ENCODE measurements around the gene PLEKHG7. TPM values are rescaled to one million over a fixed set of nuclear protein-coding genes. Genes with fewer than 3 reads are reported as not detected.

The PLEKHG7 gene
- total and polyA plus RNA-seq, 10 of the 15 experiments (the other 5 are each of a cell fraction or from before 2014, with no cell fraction given): 0.16 to 1.3 (median 0.65) TPM; not detected in 1

DNA sequence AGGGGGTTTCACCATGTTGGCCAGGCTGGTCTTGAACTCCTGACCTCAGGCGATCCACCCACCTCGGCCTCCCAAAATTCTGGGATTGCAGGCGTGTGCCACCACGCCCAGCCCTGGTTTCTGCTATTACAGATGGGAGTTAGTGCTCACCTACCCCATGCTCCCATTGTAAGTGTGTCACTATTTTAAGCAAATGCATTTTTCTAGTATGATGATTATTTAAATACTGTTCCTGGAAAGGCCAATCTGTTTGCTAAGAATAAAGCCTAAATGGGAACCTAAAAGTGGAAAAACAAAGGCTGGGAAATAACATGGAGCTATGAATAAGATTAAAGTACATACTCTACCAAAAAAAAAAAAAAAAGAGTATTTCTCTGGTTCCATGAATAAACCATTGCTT is 45.0 kb upstream of the PLEKHG7 start (continued):
- TF ChIP-seq, protein P1, sequence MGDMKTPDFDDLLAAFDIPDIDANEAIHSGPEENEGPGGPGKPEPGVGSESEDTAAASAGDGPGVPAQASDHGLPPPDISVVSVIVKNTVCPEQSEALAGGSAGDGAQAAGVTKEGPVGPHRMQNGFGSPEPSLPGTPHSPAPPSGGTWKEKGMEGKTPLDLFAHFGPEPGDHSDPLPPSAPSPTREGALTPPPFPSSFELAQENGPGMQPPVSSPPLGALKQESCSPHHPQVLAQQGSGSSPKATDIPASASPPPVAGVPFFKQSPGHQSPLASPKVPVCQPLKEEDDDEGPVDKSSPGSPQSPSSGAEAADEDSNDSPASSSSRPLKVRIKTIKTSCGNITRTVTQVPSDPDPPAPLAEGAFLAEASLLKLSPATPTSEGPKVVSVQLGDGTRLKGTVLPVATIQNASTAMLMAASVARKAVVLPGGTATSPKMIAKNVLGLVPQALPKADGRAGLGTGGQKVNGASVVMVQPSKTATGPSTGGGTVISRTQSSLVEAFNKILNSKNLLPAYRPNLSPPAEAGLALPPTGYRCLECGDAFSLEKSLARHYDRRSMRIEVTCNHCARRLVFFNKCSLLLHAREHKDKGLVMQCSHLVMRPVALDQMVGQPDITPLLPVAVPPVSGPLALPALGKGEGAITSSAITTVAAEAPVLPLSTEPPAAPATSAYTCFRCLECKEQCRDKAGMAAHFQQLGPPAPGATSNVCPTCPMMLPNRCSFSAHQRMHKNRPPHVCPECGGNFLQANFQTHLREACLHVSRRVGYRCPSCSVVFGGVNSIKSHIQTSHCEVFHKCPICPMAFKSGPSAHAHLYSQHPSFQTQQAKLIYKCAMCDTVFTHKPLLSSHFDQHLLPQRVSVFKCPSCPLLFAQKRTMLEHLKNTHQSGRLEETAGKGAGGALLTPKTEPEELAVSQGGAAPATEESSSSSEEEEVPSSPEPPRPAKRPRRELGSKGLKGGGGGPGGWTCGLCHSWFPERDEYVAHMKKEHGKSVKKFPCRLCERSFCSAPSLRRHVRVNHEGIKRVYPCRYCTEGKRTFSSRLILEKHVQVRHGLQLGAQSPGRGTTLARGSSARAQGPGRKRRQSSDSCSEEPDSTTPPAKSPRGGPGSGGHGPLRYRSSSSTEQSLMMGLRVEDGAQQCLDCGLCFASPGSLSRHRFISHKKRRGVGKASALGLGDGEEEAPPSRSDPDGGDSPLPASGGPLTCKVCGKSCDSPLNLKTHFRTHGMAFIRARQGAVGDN (IDR thresholded peaks at IDR 0.05): no peak
- TF ChIP-seq, protein P2, sequence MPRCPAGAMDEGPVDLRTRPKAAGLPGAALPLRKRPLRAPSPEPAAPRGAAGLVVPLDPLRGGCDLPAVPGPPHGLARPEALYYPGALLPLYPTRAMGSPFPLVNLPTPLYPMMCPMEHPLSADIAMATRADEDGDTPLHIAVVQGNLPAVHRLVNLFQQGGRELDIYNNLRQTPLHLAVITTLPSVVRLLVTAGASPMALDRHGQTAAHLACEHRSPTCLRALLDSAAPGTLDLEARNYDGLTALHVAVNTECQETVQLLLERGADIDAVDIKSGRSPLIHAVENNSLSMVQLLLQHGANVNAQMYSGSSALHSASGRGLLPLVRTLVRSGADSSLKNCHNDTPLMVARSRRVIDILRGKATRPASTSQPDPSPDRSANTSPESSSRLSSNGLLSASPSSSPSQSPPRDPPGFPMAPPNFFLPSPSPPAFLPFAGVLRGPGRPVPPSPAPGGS (IDR thresholded peaks at IDR 0.05; ENCODE audit: borderline replicate concordance, insufficient read depth, low read depth, low read length, poor library complexity, severe bottlenecking): no peak

DNA sequence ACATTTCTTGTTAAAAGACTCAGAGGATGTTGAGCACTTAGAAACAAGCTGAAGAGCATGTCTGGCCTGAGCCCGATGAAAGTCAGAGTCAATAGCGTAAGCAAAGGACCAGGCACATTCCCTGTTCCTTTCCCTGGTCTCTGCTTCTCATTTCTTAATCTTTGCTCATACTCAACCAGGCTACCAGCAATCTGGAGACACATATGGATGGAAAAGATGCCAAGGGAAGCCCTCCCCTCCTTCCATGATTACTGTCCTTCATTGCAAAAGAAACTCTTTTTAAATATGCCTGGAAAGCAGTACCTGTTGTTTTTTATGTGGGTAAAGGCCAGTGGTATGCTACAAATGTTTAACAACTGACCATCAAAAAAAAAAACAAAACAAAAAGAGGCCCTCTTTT is 44.2 kb upstream of the PLEKHG7 start:
- no peaks in the 10 kb centered on the region for H3K79me2 ChIP-seq (ENCODE audit: control insufficient read depth, insufficient read depth, low read length)
- ChIA-PET POLR2A (no interaction called here), RAD21 (ENCODE audit: unreplicated experiment) (no interaction called here), CTCF (interaction anchor here (0.7 kb wide), 3 partner anchors 10 to 847 kb away, joined by 3 to 5 read pairs (median 3); no protein-coding TSS in a partner anchor), SMC1A (ENCODE audit: uncharacterized antibody, unreplicated experiment) (interaction anchor here (1.0 kb wide), 1 partner anchor 64 kb away, joined by 3 read pairs; no protein-coding TSS in a partner anchor)
- H3K27me3 ChIP-seq (replicated peaks in 1 of 2; ENCODE audit: control insufficient read depth in 2 of 2, insufficient read depth in 2 of 2, low read length in 1 of 2): no peaks in the 10 kb centered on the region
- H2AFZ ChIP-seq (ENCODE audit: control insufficient read depth, low read depth, low read length): no peak overlapping the region
- TF ChIP-seq JUNB (IDR thresholded peaks at IDR 0.05) (no peak), NRF1 (conservative IDR thresholded peaks at IDR 0.05; ENCODE audit: low read depth, low read length) (no peak), SUPT20H (IDR thresholded peaks at IDR 0.05; ENCODE audit: borderline replicate concordance, control insufficient read depth, low read depth, low read length) (no peak)
- H3K36me3 ChIP-seq (ENCODE audit: control insufficient read depth in 2 of 2, insufficient read depth in 2 of 2, low read length in 1 of 2): no peaks in the 10 kb centered on the region
- no peak for DNase-seq (ENCODE audit: low read depth, low spot score)
- in situ Hi-C loops (cut with MboI) (no loop called here), intact Hi-C loops (cut with micrococcal nuclease; ENCODE audit: unreplicated experiment) (no loop called here)
- no peaks in the 10 kb centered on the region for H4K20me1 ChIP-seq (ENCODE audit: control insufficient read depth, insufficient read depth)
- FAIRE-seq: no peak
- H3K27ac ChIP-seq (ENCODE audit: control insufficient read depth, insufficient read depth): no peak overlapping the region
- 98% methylated on average over 2 of the region's 2 CpGs for WGBS (ENCODE audit: insufficient coverage, insufficient replicate concordance, low lambda C conversion rate, missing lambda C conversion rate)
- no peaks in the 10 kb centered on the region for H3K4me1 ChIP-seq (ENCODE audit: control insufficient read depth, insufficient read depth, low read length)
- no peak overlapping the region for H3K4me2 ChIP-seq (ENCODE audit: control insufficient read depth, insufficient read depth)
- H3K9ac ChIP-seq (ENCODE audit: control insufficient read depth, insufficient read depth, low read length): no peak overlapping the region
- H3K4me3 ChIP-seq: no peak overlapping the region
- H3K9me3 ChIP-seq (replicated peaks; ENCODE audit: control insufficient read depth, insufficient read depth, low read length): no peaks in the 10 kb centered on the region
- BruUV-seq (replicated peaks): no TSS peak
- no peak for ATAC-seq
